Activated CD8-positive, alpha-beta T cell treated with anti-CD3 and anti-CD28 coated beads for 36 hours (primary cell): ENCODE data around the gene SYT7. TPM values are rescaled to one million over a fixed set of nuclear protein-coding genes. Genes with fewer than 3 reads are reported as not detected.
"Not testable (repeated sequence)": the region's sequence is repeated elsewhere in the genome, so short reads cannot be mapped to it uniquely, and the experiment has no call there.

ENCODE experiments used
- ATAC-seq: fragments of 200-7000 bp; cut with Tn5 transposase; one replicate; pipeline ENCODE4 v1.10.0; 2021; ENCODE audit warnings: mild to moderate bottlenecking, moderate library complexity
- CTCF ChIA-PET: fragments of 350-600 bp; sonication (Branson Sonifier 250); formaldehyde crosslinking; loops from one replicate; lab custom pipeline; 2021; ENCODE audit warnings: antibody characterized with exemption; lab: Charles Lee
- POLR2A ChIA-PET: fragments of 350-600 bp; sonication (Branson Sonifier 250); formaldehyde crosslinking; loops from one replicate; lab custom pipeline; 2021; ENCODE audit warnings: antibody characterized with exemption; lab: Charles Lee
- DNase-seq: peaks from one replicate; pipeline ENCODE4 v3.0.0-alpha.2; 2020
- H3K27ac Mint-ChIP-seq: one replicate; pipeline ENCODE4 v1.8.0; 2021; ENCODE audit warnings: mild to moderate bottlenecking, mixed read lengths
- H3K27me3 Mint-ChIP-seq: one replicate; pipeline ENCODE4 v1.8.0; 2021; ENCODE audit warnings: mixed read lengths
- H3K36me3 Mint-ChIP-seq: one replicate; pipeline ENCODE4 v1.8.0; 2021; ENCODE audit warnings: low read depth, mixed read lengths
- H3K4me1 Mint-ChIP-seq: one replicate; pipeline ENCODE4 v1.8.0; 2021; ENCODE audit warnings: low read depth, mixed read lengths
- H3K4me3 Mint-ChIP-seq: one replicate; pipeline ENCODE4 v1.8.0; 2021; ENCODE audit warnings: mild to moderate bottlenecking, moderate library complexity, mixed read lengths
- H3K9me3 Mint-ChIP-seq: one replicate; pipeline ENCODE4 v1.8.0; 2021; ENCODE audit warnings: mixed read lengths
- intact Hi-C: fragments of 100-400 bp; cut with micrococcal nuclease; formaldehyde crosslinking; loops from one replicate; pipeline ENCODE4 v1.10.0; 2022
- total RNA-seq, 2 experiments: library from RNA; stranded (reverse); gene quantifications; one replicate each; pipeline ENCODE4 v1.2.3, GENCODE V29; 2021
- TF ChIP-seq, protein P1 (sequence below): fragments of 200-600 bp; IDR thresholded peaks from one replicate; pipeline ENCODE4 v1.8.0; 2022; ENCODE audit warnings: antibody characterized with exemption, mild to moderate bottlenecking

The SYT7 gene
- total RNA-seq, 2 experiments from 2014 or later, result not detected

DNA sequence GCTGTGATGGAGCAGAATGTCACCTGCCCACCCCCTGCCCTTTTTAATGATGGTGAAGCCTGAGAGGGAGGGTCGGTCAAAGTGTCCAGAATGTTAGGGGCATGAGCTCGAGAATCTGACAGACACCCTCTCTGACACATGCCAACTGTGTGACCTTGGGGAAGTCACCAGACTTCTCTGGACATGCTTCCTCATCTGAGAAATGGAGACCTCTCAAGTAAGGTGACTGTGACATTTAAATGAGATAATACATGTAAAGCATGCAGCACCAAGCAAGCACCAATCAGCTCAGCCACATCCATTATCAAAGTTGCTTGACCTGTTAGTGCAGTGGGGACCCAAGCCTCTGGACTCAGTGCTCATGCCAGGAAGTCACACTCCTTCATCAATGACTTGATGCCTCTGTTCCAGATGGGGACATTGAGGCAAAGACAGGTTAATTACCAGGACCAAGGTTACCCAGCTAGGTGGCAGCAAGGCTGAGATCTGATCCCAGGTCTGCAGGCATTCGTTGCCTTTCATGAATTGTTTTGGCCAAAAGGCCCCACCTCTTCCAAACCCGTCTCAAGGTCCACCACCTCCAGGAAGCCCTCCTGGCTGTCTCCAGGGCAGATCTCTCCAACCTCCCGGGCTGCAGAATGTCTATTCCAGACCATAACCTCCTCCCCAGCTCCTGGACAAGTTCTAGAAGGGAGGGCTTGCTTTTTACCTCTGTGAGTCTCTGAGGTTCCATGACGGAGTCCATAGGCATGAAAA, 38.8 kb upstream of the SYT7 start:
- intact Hi-C loops, result no loop called here
- H3K4me3 Mint-ChIP-seq, result no peak overlapping the region
- H3K36me3 Mint-ChIP-seq, result no peaks in the 10 kb centered on the region

DNA sequence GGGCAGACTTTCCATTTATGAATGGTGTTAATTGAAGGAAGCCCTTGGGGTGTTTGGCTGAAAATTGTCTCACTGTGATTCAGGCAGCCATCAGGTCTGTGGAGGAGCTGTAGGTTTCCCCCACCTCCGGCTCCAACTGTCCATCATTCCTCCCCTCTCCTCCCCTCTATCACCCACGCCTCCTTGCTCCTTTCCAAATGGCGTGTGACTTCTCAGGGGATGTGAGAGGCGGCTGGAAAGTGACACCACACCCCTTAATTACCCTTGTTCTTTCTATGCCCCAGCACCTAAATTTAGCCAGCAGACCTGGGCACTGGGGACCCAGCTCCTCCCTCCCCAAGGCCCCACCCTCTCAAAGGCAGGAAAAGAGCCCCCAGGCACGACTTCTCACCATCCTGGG, 38.1 kb upstream of the SYT7 start:
- H3K27ac Mint-ChIP-seq, result no peak overlapping the region
- no peak overlapping the region for H3K4me3 Mint-ChIP-seq
- H3K27me3 Mint-ChIP-seq, result peaks cover 6% of the 10 kb centered on the region
- H3K4me1 Mint-ChIP-seq, result no peaks in the 10 kb centered on the region
- ChIA-PET CTCF (interaction anchor here (1.0 to 1.4 kb wide), 2 partner anchors 9 to 35 kb away, joined by 3 read pairs; no protein-coding TSS in a partner anchor), POLR2A (no interaction called here)
- DNase-seq, result no peak
- ATAC-seq, result no peak
- TF ChIP-seq, protein P1, sequence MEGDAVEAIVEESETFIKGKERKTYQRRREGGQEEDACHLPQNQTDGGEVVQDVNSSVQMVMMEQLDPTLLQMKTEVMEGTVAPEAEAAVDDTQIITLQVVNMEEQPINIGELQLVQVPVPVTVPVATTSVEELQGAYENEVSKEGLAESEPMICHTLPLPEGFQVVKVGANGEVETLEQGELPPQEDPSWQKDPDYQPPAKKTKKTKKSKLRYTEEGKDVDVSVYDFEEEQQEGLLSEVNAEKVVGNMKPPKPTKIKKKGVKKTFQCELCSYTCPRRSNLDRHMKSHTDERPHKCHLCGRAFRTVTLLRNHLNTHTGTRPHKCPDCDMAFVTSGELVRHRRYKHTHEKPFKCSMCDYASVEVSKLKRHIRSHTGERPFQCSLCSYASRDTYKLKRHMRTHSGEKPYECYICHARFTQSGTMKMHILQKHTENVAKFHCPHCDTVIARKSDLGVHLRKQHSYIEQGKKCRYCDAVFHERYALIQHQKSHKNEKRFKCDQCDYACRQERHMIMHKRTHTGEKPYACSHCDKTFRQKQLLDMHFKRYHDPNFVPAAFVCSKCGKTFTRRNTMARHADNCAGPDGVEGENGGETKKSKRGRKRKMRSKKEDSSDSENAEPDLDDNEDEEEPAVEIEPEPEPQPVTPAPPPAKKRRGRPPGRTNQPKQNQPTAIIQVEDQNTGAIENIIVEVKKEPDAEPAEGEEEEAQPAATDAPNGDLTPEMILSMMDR, result no peak
- intact Hi-C loops, result no loop called here
- no peaks in the 10 kb centered on the region for H3K9me3 Mint-ChIP-seq
- H3K36me3 Mint-ChIP-seq, result no peaks in the 10 kb centered on the region

More for the DNA sequence above, 38.8 kb upstream of the SYT7 start:
- DNase-seq (no peak), ATAC-seq (no peak)
- CTCF ChIA-PET, result interaction anchor here (1.0 to 1.4 kb wide), 2 partner anchors 8 to 34 kb away, joined by 3 read pairs; no protein-coding TSS in a partner anchor
- H3K9me3 Mint-ChIP-seq, result no peaks in the 10 kb centered on the region
- TF ChIP-seq, protein P1, result no peak
- H3K4me1 Mint-ChIP-seq, result no peaks in the 10 kb centered on the region
- peaks cover 6% of the 10 kb centered on the region for H3K27me3 Mint-ChIP-seq
- POLR2A ChIA-PET, result no interaction called here
- no peak overlapping the region for H3K27ac Mint-ChIP-seq

DNA sequence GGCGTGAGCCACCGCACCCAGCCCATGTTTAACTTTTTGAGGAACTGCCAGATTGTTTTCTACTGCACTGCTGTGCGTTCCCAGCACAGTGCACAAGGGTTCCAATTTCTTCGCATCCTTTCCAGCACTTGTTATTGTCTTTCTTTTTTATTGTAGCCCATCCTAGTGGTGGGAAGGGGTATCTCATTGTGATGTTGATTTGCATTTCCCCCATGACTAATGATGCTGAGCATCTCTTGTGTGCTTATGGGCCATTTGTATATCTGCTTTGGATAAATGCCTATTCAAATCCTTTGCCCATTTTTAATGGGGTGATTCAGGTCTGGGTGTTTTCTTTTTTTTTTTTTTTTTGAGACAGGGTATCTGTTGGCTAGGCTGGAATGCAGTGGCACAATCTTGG, 36.6 kb upstream of the SYT7 start:
- H3K36me3 Mint-ChIP-seq, result no peaks in the 10 kb centered on the region
- H3K4me1 Mint-ChIP-seq, result no peaks in the 10 kb centered on the region
- TF ChIP-seq, protein P1, result no peak
- no peaks in the 10 kb centered on the region for H3K9me3 Mint-ChIP-seq
- H3K27ac Mint-ChIP-seq, result no peak overlapping the region
- POLR2A ChIA-PET, result no interaction called here
- CTCF ChIA-PET, result interaction anchor here (1.6 kb wide), 1 partner anchor 10 kb away, joined by 3 read pairs; no protein-coding TSS in a partner anchor
- H3K27me3 Mint-ChIP-seq, result peaks cover 8% of the 10 kb centered on the region
- no peak overlapping the region for H3K4me3 Mint-ChIP-seq
- intact Hi-C loops, result no loop called here
- DNase-seq, result no peak
- no peak for ATAC-seq

DNA sequence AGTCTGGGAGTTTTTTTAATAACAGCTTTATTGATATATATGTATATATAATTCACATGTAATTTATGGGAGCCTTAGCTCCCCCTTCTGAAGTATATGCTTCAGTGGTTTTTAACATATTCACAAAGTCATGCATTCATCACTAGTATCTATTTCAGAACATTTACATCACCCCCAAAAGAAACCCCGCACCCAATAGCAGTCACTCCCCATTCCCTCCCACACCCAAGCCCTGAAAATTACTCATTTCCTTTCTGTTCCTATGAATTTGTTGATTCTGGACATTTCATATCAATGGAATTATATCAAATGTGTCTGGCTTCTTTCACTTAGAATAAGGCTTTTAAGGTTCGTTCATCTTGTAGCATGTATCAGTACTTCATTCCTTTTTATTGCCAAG, 35.6 kb upstream of the SYT7 start:
- no peaks in the 10 kb centered on the region for H3K36me3 Mint-ChIP-seq
- POLR2A ChIA-PET, result no interaction called here
- DNase-seq, result no peak
- no peak for ATAC-seq
- H3K4me1 Mint-ChIP-seq, result no peaks in the 10 kb centered on the region
- no peak overlapping the region for H3K4me3 Mint-ChIP-seq
- peaks cover 8% of the 10 kb centered on the region for H3K27me3 Mint-ChIP-seq
- no peak overlapping the region for H3K27ac Mint-ChIP-seq
- TF ChIP-seq, protein P1, result no peak
- no peaks in the 10 kb centered on the region for H3K9me3 Mint-ChIP-seq
- CTCF ChIA-PET, result interaction anchor here (1.0 to 1.6 kb wide), 4 partner anchors 11 to 85 kb away, joined by 3 to 11 read pairs (median 4); no protein-coding TSS in a partner anchor
- intact Hi-C loops, result no loop called here

DNA sequence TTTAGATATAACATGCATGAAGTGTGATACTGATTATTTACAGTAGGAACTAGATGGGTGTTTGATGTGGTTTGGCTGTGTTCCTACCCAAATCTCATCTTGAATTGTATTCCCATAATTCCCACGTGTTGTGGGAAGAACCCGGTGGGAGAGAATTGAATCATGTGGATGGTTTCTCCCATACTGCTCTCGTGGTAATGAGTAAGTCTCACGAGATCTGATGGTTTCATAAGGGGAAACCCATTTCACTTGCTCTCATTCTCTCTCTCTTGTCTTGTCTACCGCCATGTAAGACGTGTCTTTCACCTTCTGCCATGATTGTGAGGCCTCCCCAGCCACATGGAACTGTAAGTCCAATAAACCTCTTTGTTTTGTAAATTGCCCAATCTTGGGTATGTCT, 33.9 kb upstream of the SYT7 start:
- ATAC-seq, H3K36me3 Mint-ChIP-seq, intact Hi-C loops, H3K4me1 Mint-ChIP-seq, H3K4me3 Mint-ChIP-seq, DNase-seq, H3K9me3 Mint-ChIP-seq, H3K27ac Mint-ChIP-seq: not testable (repeated sequence)
- POLR2A ChIA-PET, result interaction anchor here (0.6 kb wide), 1 partner anchor 334 kb away, joined by 3 read pairs; no protein-coding TSS in a partner anchor
- H3K27me3 Mint-ChIP-seq, result peaks cover 12% of the 10 kb centered on the region
- CTCF ChIA-PET, result interaction anchor here (1.3 to 2.0 kb wide), 2 partner anchors 13 to 119 kb away, joined by 3 to 7 read pairs; no protein-coding TSS in a partner anchor
